OCI-LY1 (cell line): Measurements from ENCODE around the gene SYCN.

ENCODE experiments used
- H2AFZ ChIP-seq: fragments of 200-600 bp; sonication (generic), shearing (Covaris generic); 2 replicates; pipeline ENCODE4 v1.6.0; 2014; ENCODE audit warnings: antibody characterized with exemption, mild to moderate bottlenecking, low read length
- H3F3A ChIP-seq: fragments of 200-600 bp; sonication (generic), shearing (Covaris generic); 2 replicates; pipeline ENCODE4 v1.6.0; 2014; ENCODE audit warnings: mild to moderate bottlenecking, antibody characterized with exemption, low read length, moderate library complexity; ENCODE audit not compliant: insufficient read depth
- H3K27ac ChIP-seq: fragments of 200-600 bp; sonication (generic); 2 replicates; pipeline ENCODE4 v1.5.1; 2014; ENCODE audit warnings: low read length, mixed run types, mild to moderate bottlenecking, low read depth; ENCODE audit not compliant: poor library complexity, severe bottlenecking
- H3K27me3 ChIP-seq: fragments of 200-600 bp; sonication (generic); 2 replicates; pipeline ENCODE4 v1.6.0; 2014; ENCODE audit warnings: antibody characterized with exemption, mild to moderate bottlenecking, low read length, moderate library complexity; ENCODE audit not compliant: insufficient read depth
- H3K36me3 ChIP-seq: fragments of 200-600 bp; sonication (generic); 2 replicates; pipeline ENCODE4 v1.6.1; 2014; ENCODE audit warnings: mild to moderate bottlenecking, antibody characterized with exemption, low read length, moderate library complexity, mixed read lengths; ENCODE audit not compliant: insufficient read depth
- H3K4me1 ChIP-seq: fragments of 200-600 bp; sonication (generic); 2 replicates; pipeline ENCODE4 v1.5.1; 2014; ENCODE audit warnings: mild to moderate bottlenecking, low read length, moderate library complexity; ENCODE audit not compliant: insufficient read depth, severe bottlenecking
- H3K4me2 ChIP-seq: fragments of 200-600 bp; sonication (generic), shearing (Covaris generic); 2 replicates; pipeline ENCODE4 v1.6.1; 2014; ENCODE audit warnings: low read length
- H3K4me3 ChIP-seq: fragments of 200-600 bp; sonication (generic); 2 replicates; pipeline ENCODE4 v1.5.1; 2014; ENCODE audit warnings: low read length, low read depth, mild to moderate bottlenecking, mixed read lengths; ENCODE audit not compliant: poor library complexity, severe bottlenecking
- H3K79me2 ChIP-seq: fragments of 200-600 bp; shearing (Covaris generic); 2 replicates; pipeline ENCODE4 v1.6.1; 2016; ENCODE audit warnings: mixed run types, low read length, mixed read lengths; ENCODE audit not compliant: insufficient read depth
- H3K9ac ChIP-seq: fragments of 200-600 bp; sonication (generic), shearing (Covaris generic); 2 replicates; pipeline ENCODE4 v1.6.1; 2014; ENCODE audit warnings: mild to moderate bottlenecking, low read length, mixed read lengths
- H3K9me2 ChIP-seq: fragments of 200-600 bp; sonication (generic), shearing (Covaris generic); 2 replicates; pipeline ENCODE4 v1.6.1; 2014; ENCODE audit warnings: low read depth, mild to moderate bottlenecking, low read length, mixed read lengths
- H3K9me3 ChIP-seq: fragments of 200-600 bp; shearing (Covaris generic); 2 replicates; pipeline ENCODE4 v1.6.1; 2014; ENCODE audit warnings: low read length, mixed read lengths
- H4K20me1 ChIP-seq: fragments of 200-600 bp; sonication (generic), shearing (Covaris generic); 2 replicates; pipeline ENCODE4 v1.6.0; 2016; ENCODE audit warnings: mild to moderate bottlenecking, low read length; ENCODE audit not compliant: insufficient read depth
- CTCF ChIP-seq: fragments of 200-600 bp; sonication (generic), shearing (Covaris generic); IDR thresholded peaks from 2 replicates; pipeline ENCODE4 v1.5.1; 2017; ENCODE audit warnings: mild to moderate bottlenecking, antibody characterized with exemption, low read length, moderate library complexity, mixed read lengths
- EZH2 ChIP-seq: fragments of 200-600 bp; sonication (generic), shearing (Covaris generic); IDR thresholded peaks from 2 replicates; pipeline ENCODE4 v1.8.0; 2017; ENCODE audit warnings: borderline replicate concordance, mixed run types, mild to moderate bottlenecking, antibody characterized with exemption, low read length, moderate library complexity, mixed read lengths

SYCN gene

GRCh38 chr19:39157275-39157996 lies 46.6 kb downstream of the SYCN start:
- H3K9ac ChIP-seq = no peak overlapping the region
- H3K36me3 ChIP-seq = no peaks in the 10 kb centered on the region
- no peak overlapping the region for H3K4me3 ChIP-seq
- no peak overlapping the region for H3K27ac ChIP-seq
- H3F3A ChIP-seq = no peaks in the 10 kb centered on the region
- H3K79me2 ChIP-seq = no peaks in the 10 kb centered on the region
- H3K9me2 ChIP-seq = no peaks in the 10 kb centered on the region
- H3K4me2 ChIP-seq = no peak overlapping the region
- H3K27me3 ChIP-seq = no peaks in the 10 kb centered on the region
- H2AFZ ChIP-seq = no peak overlapping the region
- no peaks in the 10 kb centered on the region for H3K9me3 ChIP-seq
- H3K4me1 ChIP-seq = no peaks in the 10 kb centered on the region
- H4K20me1 ChIP-seq = no peaks in the 10 kb centered on the region
- TF ChIP-seq EZH2 = no peak
- TF ChIP-seq CTCF = no peak

GRCh38 chr19:39156326-39157230 lies 47.5 kb downstream of the SYCN start:
- Histone ChIP-seq H3K27ac (no peak overlapping the region), H3K4me3 (no peak overlapping the region), H2AFZ (no peak overlapping the region), H3K9me3 (no peaks in the 10 kb centered on the region), H3K9ac (no peak overlapping the region), H3K4me2 (no peak overlapping the region), H3K79me2 (no peaks in the 10 kb centered on the region), H3K9me2 (no peaks in the 10 kb centered on the region), H4K20me1 (no peaks in the 10 kb centered on the region), H3K27me3 (no peaks in the 10 kb centered on the region), H3K4me1 (no peaks in the 10 kb centered on the region), H3F3A (no peaks in the 10 kb centered on the region), H3K36me3 (no peaks in the 10 kb centered on the region)
- TF ChIP-seq EZH2 (no peak), CTCF (no peak)

- no peak for TF ChIP-seq EZH2
- TF ChIP-seq CTCF = no peak
- Histone ChIP-seq H3K27me3 (no peaks in the 10 kb centered on the region), H3K9me3 (no peaks in the 10 kb centered on the region), H3K4me2 (no peak overlapping the region), H3F3A (no peaks in the 10 kb centered on the region), H3K9me2 (no peaks in the 10 kb centered on the region), H4K20me1 (no peaks in the 10 kb centered on the region), H2AFZ (no peak overlapping the region), H3K4me1 (no peaks in the 10 kb centered on the region), H3K9ac (no peak overlapping the region), H3K27ac (no peak overlapping the region), H3K79me2 (no peaks in the 10 kb centered on the region), H3K36me3 (no peaks in the 10 kb centered on the region), H3K4me3 (no peak overlapping the region)
Observed at GRCh38 chr19:39155741-39156140, 48.3 kb downstream of the SYCN start.
